A549 (cell line): ENCODE data around the gene CDH26. TPM values are rescaled to one million over a fixed set of nuclear protein-coding genes. Genes with fewer than 3 reads are reported as not detected.
A peak's percentile ranks its signal among the peaks of the same experiment; 100 is the strongest.

Source experiments
- ATAC-seq, 2 experiments: fragments of 200-7000 bp in 1 of 2; fragments of >200 bp in 1 of 2; cut with Nextera tagmentation in 1 of 2; cut with Tn5 transposase in 1 of 2; 3 replicates each; pipeline versions ENCODE4 v1.8.0 to v1.9.1; 2018 to 2020; ENCODE audit warnings: mild to moderate bottlenecking in 1 of 2, moderate library complexity in 1 of 2
- CTCF ChIA-PET: fragments of 300-600 bp; sonication (Branson Sonifier 250); formaldehyde crosslinking; extraction: SDS; loops from one replicate; lab custom pipeline; 2021; ENCODE audit warnings: antibody characterized with exemption, inconsistent platforms; lab: Yijun Ruan, JAX
- POLR2A ChIA-PET: fragments of 350-600 bp; formaldehyde crosslinking; extraction: SDS; loops from one replicate; lab custom pipeline; 2021; ENCODE audit warnings: antibody characterized with exemption, inconsistent platforms; lab: Yijun Ruan, JAX
- DNase-seq, 2 experiments: peaks; one replicate each; pipeline versions ENCODE4 v3.0.0 to v3.0.0-alpha.2; 2011 to 2016; ENCODE audit warnings: low read depth in 1 of 2, low spot score in 1 of 2
- FAIRE-seq: peaks from 2 replicates; lab custom pipeline; 2011; peaks lifted over from hg19 to GRCh38; lab: Jason Lieb, UNC
- H3K27ac ChIP-seq, 2 experiments: fragments of >200 bp; sonication (Bioruptor Twin); formaldehyde crosslinking; 3 replicates each; pipeline ENCODE4 v1.5.1; 2016 to 2017
- H3K4me1 ChIP-seq: fragments of >200 bp; sonication (Bioruptor Twin); formaldehyde crosslinking; 3 replicates; pipeline ENCODE4 v1.6.1; 2016
- H3K4me2 ChIP-seq: fragments of >200 bp; sonication (Bioruptor Twin); formaldehyde crosslinking; 3 replicates; pipeline ENCODE4 v1.6.1; 2016
- H3K4me3 ChIP-seq: fragments of >200 bp; sonication (Bioruptor Twin); formaldehyde crosslinking; 3 replicates; pipeline ENCODE4 v1.5.1; 2016
- H3K9me3 ChIP-seq: fragments of >200 bp; sonication (Bioruptor Twin); formaldehyde crosslinking; 3 replicates; pipeline ENCODE4 v1.6.1; 2016
- CBX8 ChIP-seq: fragments of 200-600 bp; sonication (generic); IDR thresholded peaks from 2 replicates; pipeline ENCODE4 v1.6.1; 2016
- CEBPB ChIP-seq, 2 experiments: fragments of >200 bp in 1 of 2; sonication (Bioruptor Twin) in 1 of 2; formaldehyde crosslinking in 1 of 2; IDR thresholded peaks; 2 replicates each; pipeline ENCODE4 v1.6.1; 2012 to 2016
- EHMT2 ChIP-seq: fragments of 200-600 bp; sonication (generic); IDR thresholded peaks from 2 replicates; pipeline ENCODE4 v1.6.1; 2016; ENCODE audit warnings: antibody characterized with exemption, low read depth, mild to moderate bottlenecking, moderate library complexity
- ESRRA ChIP-seq: fragments of 150-350 bp; IDR thresholded peaks from 2 replicates; pipeline ENCODE4 v1.6.1; 2014; ENCODE audit warnings: mild to moderate bottlenecking, low read length, borderline replicate concordance
- FOSL2 ChIP-seq, 2 experiments: fragments of 450-650 bp in 1 of 2; fragments of >200 bp in 1 of 2; sonication (Bioruptor Twin) in 1 of 2; formaldehyde crosslinking; IDR thresholded peaks; 2 replicates each; pipeline versions ENCODE4 v1.5.0 to v1.6.1; 2016 to 2020; ENCODE audit warnings: mild to moderate bottlenecking in 1 of 2, moderate library complexity in 1 of 2
- HDAC2 ChIP-seq: fragments of 200-600 bp; sonication (generic); IDR thresholded peaks from 2 replicates; pipeline ENCODE4 v1.6.1; 2016
- HEYL ChIP-seq: fragments of 250-450 bp; sonication (Bioruptor Pico); IDR thresholded peaks from 2 replicates; pipeline ENCODE4 v1.8.0; 2021; ENCODE audit warnings: mild to moderate bottlenecking, moderate library complexity
- HOXA7 ChIP-seq: fragments of 250-450 bp; sonication (Bioruptor Pico); IDR thresholded peaks from 2 replicates; pipeline ENCODE4 v1.5.0; 2020; ENCODE audit warnings: mild to moderate bottlenecking, moderate library complexity
- HOXB13 ChIP-seq: fragments of 250-450 bp; sonication (Bioruptor Pico); IDR thresholded peaks from 2 replicates; pipeline ENCODE4 v1.5.0; 2020; ENCODE audit warnings: low read depth, mild to moderate bottlenecking, moderate library complexity
- HOXB5 ChIP-seq: fragments of 250-450 bp; sonication (Bioruptor Pico); IDR thresholded peaks from 2 replicates; pipeline ENCODE4 v1.5.0; 2020; ENCODE audit warnings: mild to moderate bottlenecking, moderate library complexity
- JUN ChIP-seq, 2 experiments: fragments of >200 bp; sonication (Bioruptor Twin); formaldehyde crosslinking; IDR thresholded peaks; 2 replicates in 1 of 2; 3 replicates in 1 of 2; pipeline ENCODE4 v1.6.1; 2016 to 2017
- JUNB ChIP-seq: fragments of >200 bp; sonication (Bioruptor Twin); formaldehyde crosslinking; IDR thresholded peaks from 2 replicates; pipeline ENCODE4 v1.6.1; 2016
- KDM5A ChIP-seq: fragments of 200-600 bp; sonication (generic); IDR thresholded peaks from 2 replicates; pipeline ENCODE4 v1.6.1; 2016; ENCODE audit warnings: antibody characterized with exemption, mild to moderate bottlenecking
- MAFK ChIP-seq: fragments of 450-650 bp; IDR thresholded peaks from 2 replicates; pipeline ENCODE4 v1.6.1; 2014; ENCODE audit not compliant: partially characterized antibody
- NPAS2 ChIP-seq: fragments of 250-450 bp; sonication (Bioruptor Pico); IDR thresholded peaks from 2 replicates; pipeline ENCODE4 v1.8.0; 2022; ENCODE audit warnings: mild to moderate bottlenecking, moderate library complexity, borderline replicate concordance
- NR3C1 ChIP-seq: fragments of >200 bp; sonication (Bioruptor Twin); formaldehyde crosslinking; IDR thresholded peaks from 3 replicates; pipeline ENCODE4 v1.6.1; 2017
- PHF8 ChIP-seq: fragments of 200-600 bp; sonication (generic); IDR thresholded peaks from 2 replicates; pipeline ENCODE4 v1.6.1; 2016; ENCODE audit warnings: low read depth, mild to moderate bottlenecking, antibody characterized with exemption, moderate library complexity, borderline replicate concordance
- POLR2A ChIP-seq: IDR thresholded peaks from 2 replicates; pipeline ENCODE4 v1.6.1; 2012; ENCODE audit warnings: mild to moderate bottlenecking, low read length
- RARB ChIP-seq: fragments of 250-450 bp; sonication (Bioruptor Pico); IDR thresholded peaks from 2 replicates; pipeline ENCODE4 v1.8.0; 2021; ENCODE audit warnings: mild to moderate bottlenecking, moderate library complexity
- TFCP2L1 ChIP-seq: fragments of 250-450 bp; sonication (Bioruptor Pico); IDR thresholded peaks from 2 replicates; pipeline ENCODE4 v1.5.0; 2021; ENCODE audit warnings: mild to moderate bottlenecking
- TP53 ChIP-seq: fragments of 250-450 bp; sonication (Bioruptor Pico); IDR thresholded peaks from 2 replicates; pipeline ENCODE4 v1.5.0; 2021; ENCODE audit warnings: mild to moderate bottlenecking, moderate library complexity
- WGBS: methylation state at CpG from one replicate; pipeline ENCODE4 v1.1.6; 2017; ENCODE audit errors: missing lambda C conversion rate; 5-methylcytosine and 5-hydroxymethylcytosine counted together
- polyA plus RNA-seq, 4 experiments: library from polyadenylated mRNA; depleted of rRNA in 3 of 4; stranded (reverse); fragments of >200 nt; fragmentation: RNase III in 1 of 4; extraction: RNeasy Plus Mini Kit Qiagen cat#74134 plus additional on column Dnase treatment in 1 of 4; gene quantifications; 2 replicates in 3 of 4; 3 replicates in 1 of 4; pipeline ENCODE4 v1.2.3, GENCODE V29; 2011 to 2017
- TF ChIP-seq, protein P1 (sequence below): IDR thresholded peaks from 2 replicates; pipeline ENCODE4 v1.6.1; 2012
- TF ChIP-seq, protein P2 (sequence below): fragments of >200 bp; sonication (Bioruptor Twin); formaldehyde crosslinking; IDR thresholded peaks from 3 replicates; pipeline ENCODE4 v1.6.1; 2016
- TF ChIP-seq, protein P3 (sequence below): IDR thresholded peaks from 2 replicates; pipeline ENCODE4 v1.6.1; 2012; ENCODE audit warnings: low read depth, borderline replicate concordance
- TF ChIP-seq, protein P4 (sequence below): fragments of 250-450 bp; sonication (Bioruptor Pico); IDR thresholded peaks from 2 replicates; pipeline ENCODE4 v1.5.0; 2020; ENCODE audit warnings: low read depth, mild to moderate bottlenecking, moderate library complexity
- TF ChIP-seq, protein P5 (sequence below): fragments of 450-650 bp; IDR thresholded peaks from 2 replicates; pipeline ENCODE4 v1.6.1; 2014; ENCODE audit warnings: antibody characterized with exemption

CDH26 gene
- polyA plus RNA-seq, 2 of the 4 experiments (the other 2 are of a cell fraction): 0.27 to 0.57 TPM

DNA sequence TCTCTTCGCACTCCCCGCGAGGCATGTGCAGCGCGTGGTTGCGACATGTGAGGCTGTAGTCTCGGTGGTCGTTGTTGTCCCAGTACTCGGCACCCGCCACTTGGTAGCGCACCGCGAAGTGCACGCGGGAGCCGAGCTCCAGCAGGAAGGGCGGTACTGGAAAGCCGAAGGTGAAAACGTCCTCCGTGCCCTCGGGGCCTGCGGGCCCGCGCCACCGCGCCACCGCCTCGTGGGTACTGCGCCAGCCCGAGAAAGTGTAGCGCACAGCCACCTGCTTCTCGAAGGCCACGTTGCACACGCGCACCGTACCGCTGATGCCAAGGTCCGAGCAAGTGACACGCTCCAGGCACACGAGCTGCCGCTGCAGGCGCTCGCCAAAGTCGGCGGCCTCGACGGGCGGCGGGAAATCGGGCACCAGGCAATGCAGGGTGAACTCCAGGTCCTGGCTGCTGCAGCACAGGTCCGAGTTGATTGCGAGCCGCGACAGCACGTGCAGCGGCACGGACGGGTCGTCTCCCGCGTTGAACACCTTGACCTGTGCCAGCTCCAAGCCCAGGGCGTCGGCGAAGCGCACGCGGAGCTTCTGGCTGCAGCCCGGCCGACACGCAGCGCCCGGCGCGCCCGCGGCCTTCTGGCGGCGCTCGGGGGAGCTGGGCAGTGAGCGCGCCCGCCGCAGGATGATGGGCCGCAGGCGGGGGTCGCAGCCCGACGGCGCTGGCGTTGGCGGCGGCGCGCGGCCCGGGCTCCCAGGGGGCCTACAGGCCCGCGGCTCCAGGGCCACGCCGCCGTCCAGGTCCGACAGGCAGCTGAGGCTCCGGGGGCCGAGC, 19.0 kb upstream of the CDH26 start:
- peak overlapping the region; percentile 82 for H3K4me3 ChIP-seq
- peaks cover 24% of the 10 kb centered on the region for H3K4me1 ChIP-seq
- no peak for TF ChIP-seq NR3C1
- no peak for TF ChIP-seq MAFK
- no peak for TF ChIP-seq KDM5A
- no peak for TF ChIP-seq PHF8
- no peak for TF ChIP-seq NPAS2 (CRISPR knock-in tag)
- TF ChIP-seq ESRRA: no peak
- no peak for TF ChIP-seq HEYL (CRISPR knock-in tag)
- 90% methylated on average over 77 of the region's 104 CpGs for WGBS
- peak overlapping the region; percentile 90 for H3K4me2 ChIP-seq
- ATAC-seq (no peak), FAIRE-seq (no peak), DNase-seq (no peak)
- CTCF ChIA-PET: interaction anchor here (0.6 to 3.0 kb wide), 9 partner anchors 10 to 369 kb away, joined by 3 to 21 read pairs (median 4); no protein-coding TSS in a partner anchor
- H3K27ac ChIP-seq: peak overlapping the region; percentile 95 to 96
- POLR2A ChIA-PET: interaction anchor here (0.9 to 1.5 kb wide), 5 partner anchors 8 to 92 kb away, joined by 3 to 11 read pairs (median 6); no protein-coding TSS in a partner anchor
- no peaks in the 10 kb centered on the region for H3K9me3 ChIP-seq

DNA sequence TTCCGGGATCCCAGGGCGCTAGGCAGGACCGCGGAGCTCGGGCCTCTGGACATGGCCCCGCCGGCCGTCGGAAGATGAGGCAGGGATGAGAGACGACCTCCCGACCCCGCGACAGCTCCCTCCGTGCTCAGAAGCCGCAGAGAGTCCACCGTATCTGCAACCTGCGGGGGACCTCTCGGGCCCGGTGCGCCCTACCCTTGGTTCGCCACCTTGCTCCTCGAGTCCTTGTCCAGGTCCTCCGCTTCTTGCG, 18.4 kb upstream of the CDH26 start:
- ChIA-PET CTCF (interaction anchor here (0.7 to 3.0 kb wide), 9 partner anchors 9 to 369 kb away, joined by 3 to 21 read pairs (median 4); no protein-coding TSS in a partner anchor), POLR2A (interaction anchor here (0.6 to 1.7 kb wide), 10 partner anchors 8 to 91 kb away, joined by 3 to 11 read pairs (median 4); no protein-coding TSS in a partner anchor)
- DNase-seq (no peak), ATAC-seq (peak; percentile 54 to 60), FAIRE-seq (no peak)
- H3K4me2 ChIP-seq: peak overlapping the region; percentile 90
- peaks cover 24% of the 10 kb centered on the region for H3K4me1 ChIP-seq
- WGBS: under 1% methylated on average over 24 of the region's 24 CpGs
- no peaks in the 10 kb centered on the region for H3K9me3 ChIP-seq
- H3K4me3 ChIP-seq: peak overlapping the region; percentile 82
- H3K27ac ChIP-seq: peak overlapping the region; percentile 95 to 96
- TF ChIP-seq HDAC2 (no peak), CEBPB (IDR thresholded peaks at IDR 0.05) (no peak), KDM5A (no peak), NR3C1 (no peak), FOSL2 (IDR thresholded peaks at IDR 0.05) (no peak), FOSL2 (CRISPR knock-in tag; IDR thresholded peaks at IDR 0.05) (no peak)
- TF ChIP-seq, protein P1, sequence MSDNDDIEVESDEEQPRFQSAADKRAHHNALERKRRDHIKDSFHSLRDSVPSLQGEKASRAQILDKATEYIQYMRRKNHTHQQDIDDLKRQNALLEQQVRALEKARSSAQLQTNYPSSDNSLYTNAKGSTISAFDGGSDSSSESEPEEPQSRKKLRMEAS: no peak
- TF ChIP-seq, all 56 proteins: peak for 0

DNA sequence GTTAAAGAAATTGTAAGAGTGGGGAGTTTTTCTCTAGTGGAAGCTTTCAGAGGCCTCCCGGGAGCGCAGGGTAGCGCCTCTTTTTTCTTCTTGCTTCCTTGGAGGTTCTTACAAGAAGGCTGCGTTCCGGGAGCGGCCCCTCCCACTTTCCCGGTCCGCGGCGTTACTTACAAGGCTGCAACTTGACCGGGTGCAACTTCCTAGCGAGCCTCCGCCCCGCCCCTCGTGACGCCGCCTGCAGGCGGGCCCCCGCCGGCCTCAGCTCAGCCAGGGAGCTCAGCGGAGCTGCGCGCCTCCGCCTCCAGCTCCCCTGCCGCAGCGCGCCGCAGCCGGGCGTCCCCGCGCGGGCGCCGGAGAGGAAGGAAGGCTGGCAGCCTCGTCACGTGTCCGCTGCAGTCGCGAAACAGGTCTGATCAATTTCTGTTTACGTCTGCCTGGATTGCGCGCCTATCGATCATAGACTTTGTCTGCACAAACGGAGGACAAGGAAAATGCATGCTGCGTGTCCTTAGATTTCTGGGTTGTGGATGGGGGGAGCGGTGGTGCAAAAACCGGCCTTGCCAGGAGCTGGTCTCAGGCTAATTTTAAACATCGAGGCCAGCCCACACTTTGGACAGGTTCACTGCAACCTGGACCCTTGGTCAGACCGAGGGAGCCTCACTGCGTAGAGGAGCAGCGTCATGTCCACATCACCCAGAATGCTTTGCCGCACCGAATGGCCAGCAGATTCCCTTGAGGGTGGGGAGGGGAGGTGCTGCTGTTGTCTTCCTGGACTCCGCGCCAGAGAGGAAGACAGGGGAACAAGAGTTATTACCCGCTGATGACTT, 17.9 kb upstream of the CDH26 start, which contains the start of the genes FAM217B and PPP1R3D:
Gene FAM217B, plus strand, starts transcription at position 261 of the 827 bp plus-strand sequence. CDS start 3,555 bp downstream, outside the sequence.
Gene PPP1R3D, minus strand, starts transcription at position 177 of the 827 bp plus-strand sequence. CDS start 374 bp downstream, outside the sequence.
- WGBS: under 1% methylated on average over 24 of the region's 57 CpGs
- POLR2A ChIA-PET: interaction anchor here (0.6 to 1.7 kb wide), 11 partner anchors 8 to 91 kb away, joined by 3 to 11 read pairs (median 4); no protein-coding TSS in a partner anchor
- TF ChIP-seq TFCP2L1 (peak; percentile 43; the same call in 1 of the 2 replicates), JUN (IDR thresholded peaks at IDR 0.05) (peak; percentile 60 to 79; a peak in 3 of 5 replicates), HOXB13 (no peak), POLR2A (peak; percentile 82), HOXA7 (no peak), JUNB (no peak), HOXB5 (0 out of 2 replicates have a peak, but pooled peaks have one; percentile 56), EHMT2 (no peak), TP53 (CRISPR knock-in tag) (0 out of 2 replicates have a peak, but pooled peaks have one; percentile 52), RARB (CRISPR knock-in tag) (no peak), NPAS2 (CRISPR knock-in tag) (no peak), CBX8 (no peak), PHF8 (peak; percentile 73; the same call in 1 of the 2 replicates), HEYL (CRISPR knock-in tag) (no peak), FOSL2 (IDR thresholded peaks at IDR 0.05) (no peak), FOSL2 (CRISPR knock-in tag; IDR thresholded peaks at IDR 0.05) (no peak)
- TF ChIP-seq, protein P1: peak; percentile 69
- TF ChIP-seq, protein P2, sequence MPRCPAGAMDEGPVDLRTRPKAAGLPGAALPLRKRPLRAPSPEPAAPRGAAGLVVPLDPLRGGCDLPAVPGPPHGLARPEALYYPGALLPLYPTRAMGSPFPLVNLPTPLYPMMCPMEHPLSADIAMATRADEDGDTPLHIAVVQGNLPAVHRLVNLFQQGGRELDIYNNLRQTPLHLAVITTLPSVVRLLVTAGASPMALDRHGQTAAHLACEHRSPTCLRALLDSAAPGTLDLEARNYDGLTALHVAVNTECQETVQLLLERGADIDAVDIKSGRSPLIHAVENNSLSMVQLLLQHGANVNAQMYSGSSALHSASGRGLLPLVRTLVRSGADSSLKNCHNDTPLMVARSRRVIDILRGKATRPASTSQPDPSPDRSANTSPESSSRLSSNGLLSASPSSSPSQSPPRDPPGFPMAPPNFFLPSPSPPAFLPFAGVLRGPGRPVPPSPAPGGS: peak; percentile 72; the same call in 2 of the 3 replicates
- TF ChIP-seq, protein P3, sequence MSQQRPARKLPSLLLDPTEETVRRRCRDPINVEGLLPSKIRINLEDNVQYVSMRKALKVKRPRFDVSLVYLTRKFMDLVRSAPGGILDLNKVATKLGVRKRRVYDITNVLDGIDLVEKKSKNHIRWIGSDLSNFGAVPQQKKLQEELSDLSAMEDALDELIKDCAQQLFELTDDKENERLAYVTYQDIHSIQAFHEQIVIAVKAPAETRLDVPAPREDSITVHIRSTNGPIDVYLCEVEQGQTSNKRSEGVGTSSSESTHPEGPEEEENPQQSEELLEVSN: peak; percentile 39; the same call in 1 of the 2 replicates
- TF ChIP-seq, protein P4, sequence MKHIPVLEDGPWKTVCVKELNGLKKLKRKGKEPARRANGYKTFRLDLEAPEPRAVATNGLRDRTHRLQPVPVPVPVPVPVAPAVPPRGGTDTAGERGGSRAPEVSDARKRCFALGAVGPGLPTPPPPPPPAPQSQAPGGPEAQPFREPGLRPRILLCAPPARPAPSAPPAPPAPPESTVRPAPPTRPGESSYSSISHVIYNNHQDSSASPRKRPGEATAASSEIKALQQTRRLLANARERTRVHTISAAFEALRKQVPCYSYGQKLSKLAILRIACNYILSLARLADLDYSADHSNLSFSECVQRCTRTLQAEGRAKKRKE (CRISPR knock-in tag): no peak
- TF ChIP-seq, protein P5, sequence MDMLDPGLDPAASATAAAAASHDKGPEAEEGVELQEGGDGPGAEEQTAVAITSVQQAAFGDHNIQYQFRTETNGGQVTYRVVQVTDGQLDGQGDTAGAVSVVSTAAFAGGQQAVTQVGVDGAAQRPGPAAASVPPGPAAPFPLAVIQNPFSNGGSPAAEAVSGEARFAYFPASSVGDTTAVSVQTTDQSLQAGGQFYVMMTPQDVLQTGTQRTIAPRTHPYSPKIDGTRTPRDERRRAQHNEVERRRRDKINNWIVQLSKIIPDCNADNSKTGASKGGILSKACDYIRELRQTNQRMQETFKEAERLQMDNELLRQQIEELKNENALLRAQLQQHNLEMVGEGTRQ: peak; percentile 69

More for the DNA sequence above, 17.9 kb upstream of the CDH26 start, which contains the start of the genes FAM217B and PPP1R3D:
- FAIRE-seq (peak; percentile 46), DNase-seq (peak; percentile 94 to 95), ATAC-seq (peak; percentile 98 to 99)
- peak within 1 kb of the TSS; percentile 82 for H3K4me3 ChIP-seq
- peaks cover 24% of the 10 kb centered on the region for H3K4me1 ChIP-seq
- peak within 1 kb of the TSS; percentile 95 for H3K4me2 ChIP-seq
- H3K9me3 ChIP-seq: no peaks in the 10 kb centered on the region
- CTCF ChIA-PET: interaction anchor here (0.7 to 3.0 kb wide), 9 partner anchors 9 to 370 kb away, joined by 3 to 21 read pairs (median 4); no protein-coding TSS in a partner anchor
- H3K27ac ChIP-seq: peak within 1 kb of the TSS; percentile 95 to 96
